HepG2 (cell line): ENCODE measurements around the gene GRK5. TPM values are rescaled to one million over a fixed set of nuclear protein-coding genes. Genes with fewer than 3 reads are reported as not detected.

Experiments
- ATAC-seq: fragments of 200-7000 bp; cut with Tn5 transposase; 3 replicates; pipeline ENCODE4 v1.9.1; 2020; ENCODE audit warnings: mild to moderate bottlenecking, moderate library complexity
- BruUV-seq: library from RNA; stranded (reverse); fragments of 400-500 nt; replicated peaks from 2 replicates; lab custom pipeline; 2021; lab: Mats Ljungman, UMichigan
- CTCF ChIA-PET: fragments of 300-600 bp; formaldehyde crosslinking; extraction: SDS; loops from one replicate; lab custom pipeline; 2021; ENCODE audit warnings: low total read pairs, inconsistent platforms, low intra/inter-chr PET ratio; lab: Yijun Ruan, JAX
- POLR2A ChIA-PET: fragments of 350-600 bp; sonication (Branson Sonifier 250); formaldehyde crosslinking; loops from one replicate; lab custom pipeline; 2020; ENCODE audit warnings: antibody characterized with exemption, inconsistent platforms; lab: Yijun Ruan, JAX
- DNase-seq: peaks from one replicate; pipeline ENCODE4 v3.0.0-alpha.2; 2015; ENCODE audit warnings: low spot score
- FAIRE-seq: peaks from 3 replicates; lab custom pipeline; 2011; peaks lifted over from hg19 to GRCh38; lab: Jason Lieb, UNC
- H2AFZ ChIP-seq: one replicate; pipeline ENCODE4 v1.6.1; 2011; ENCODE audit warnings: low read length, inconsistent platforms
- H3K27ac ChIP-seq: fragments of 300-600 bp; 3 replicates; pipeline ENCODE4 v1.8.0; 2011; ENCODE audit warnings: mixed run types, mild to moderate bottlenecking, mixed read lengths, low read length, inconsistent platforms; ENCODE audit not compliant: insufficient read depth; ENCODE audit errors: extremely low read length
- H3K27me3 ChIP-seq, 2 experiments: fragments of 200-600 bp in 1 of 2; 2 replicates in 1 of 2; 3 replicates in 1 of 2; pipeline versions ENCODE4 v1.6.0 to v1.8.0; 2011; ENCODE audit warnings: low read length in 2 of 2, mild to moderate bottlenecking in 2 of 2, moderate library complexity in 2 of 2, inconsistent platforms in 1 of 2; ENCODE audit not compliant: insufficient read depth in 2 of 2, control insufficient read depth in 1 of 2
- H3K36me3 ChIP-seq, 2 experiments: fragments of 200-600 bp in 1 of 2; replicated peaks in 1 of 2; 2 replicates in 1 of 2; 3 replicates in 1 of 2; pipeline versions ENCODE4 v1.5.1 to v1.8.0; 2011; ENCODE audit warnings: low read length in 2 of 2, inconsistent platforms in 1 of 2; ENCODE audit not compliant: insufficient read depth in 2 of 2, control insufficient read depth in 1 of 2
- H3K4me1 ChIP-seq: 2 replicates; pipeline ENCODE4 v1.5.1; 2012; ENCODE audit warnings: low read length, inconsistent platforms; ENCODE audit not compliant: insufficient read depth
- H3K4me2 ChIP-seq: 2 replicates; pipeline ENCODE4 v1.6.0; 2011; ENCODE audit warnings: low read depth, low read length, inconsistent platforms
- H3K4me3 ChIP-seq, 3 experiments: fragments of 200-600 bp in 1 of 3; sonication (generic), shearing (Covaris generic) in 1 of 3; replicated peaks in 1 of 3; 2 replicates each; pipeline ENCODE4 v1.5.1; 2011 to 2016; ENCODE audit warnings: low read length in 3 of 3, inconsistent platforms in 2 of 3, low read depth in 2 of 3, mild to moderate bottlenecking in 2 of 3, control low read depth in 1 of 3, mixed read lengths in 1 of 3; ENCODE audit not compliant: insufficient read depth in 1 of 3
- H3K79me2 ChIP-seq: one replicate; pipeline ENCODE4 v1.6.1; 2011; ENCODE audit warnings: low read length, inconsistent platforms; ENCODE audit not compliant: insufficient read depth
- H3K9ac ChIP-seq: 2 replicates; pipeline ENCODE4 v1.6.0; 2011; ENCODE audit warnings: mild to moderate bottlenecking, low read depth, low read length, inconsistent platforms; ENCODE audit not compliant: insufficient read depth
- H3K9me3 ChIP-seq: 2 replicates; pipeline ENCODE4 v1.5.1; 2012; ENCODE audit warnings: mild to moderate bottlenecking, low read length
- H4K20me1 ChIP-seq: 2 replicates; pipeline ENCODE4 v1.6.0; 2011; ENCODE audit warnings: inconsistent platforms, mild to moderate bottlenecking, low read length, moderate library complexity; ENCODE audit not compliant: insufficient read depth
- ASH2L ChIP-seq: fragments of 300-600, 200-600 bp; sonication (generic); IDR thresholded peaks from 2 replicates; pipeline ENCODE4 v1.7.0; 2017; ENCODE audit warnings: low read depth, mild to moderate bottlenecking, moderate library complexity, mixed read lengths, low read length; ENCODE audit not compliant: insufficient read length
- TFDP1 ChIP-seq: IDR thresholded peaks from 2 replicates; pipeline ENCODE4 v1.6.1; 2016; ENCODE audit warnings: missing compliant biosample characterization, missing genetic modification reagents, borderline replicate concordance
- ZBTB20 ChIP-seq: sonication (generic); formaldehyde crosslinking; IDR thresholded peaks from 2 replicates; pipeline ENCODE4 v1.8.1; 2023; ENCODE audit warnings: missing genetic modification reagents, low read depth, mild to moderate bottlenecking, borderline replicate concordance
- ZSCAN20 ChIP-seq: sonication (generic); formaldehyde crosslinking; IDR thresholded peaks from 2 replicates; pipeline ENCODE4 v1.4.0; 2020; ENCODE audit warnings: missing genetic modification reagents, mild to moderate bottlenecking, borderline replicate concordance
- WGBS: methylation state at CpG from one replicate; pipeline ENCODE4 v1.1.6; 2017; ENCODE audit warnings: low lambda C conversion rate; 5-methylcytosine and 5-hydroxymethylcytosine counted together
- in situ Hi-C: cut with HindIII; loops from 2 replicates; pipeline ENCODE4 v1.10.0; 2017; ENCODE audit warnings: low pct_unique_long_range_greater_than_20kb; ENCODE audit not compliant: extremely low pct_ligation_motif_present
- intact Hi-C: fragments of 100-400 bp; cut with micrococcal nuclease; formaldehyde crosslinking; loops from one replicate; pipeline ENCODE4 v1.10.0; 2022; ENCODE audit not compliant: unreplicated experiment
- polyA plus RNA-seq, 8 experiments: library from polyadenylated mRNA; depleted of rRNA in 3 of 8; stranded (reverse) in 7 of 8; unstranded in 1 of 8; fragments of >200 nt; fragmentation: Illumina TruSeq in 4 of 8; extraction: Trizol in 4 of 8; gene quantifications; 2 replicates each; pipeline versions ENCODE4 v1.2.1 to v1.2.3, GENCODE V29; 2011 to 2016; ENCODE audit warnings: low read depth in 4 of 8, missing spikeins in 1 of 8, mixed read lengths in 1 of 8; ENCODE audit not compliant: insufficient read depth in 1 of 8
- total RNA-seq, 5 experiments: library from RNA; depleted of rRNA; stranded (reverse); fragments of >200 nt; fragmentation: Illumina TruSeq; extraction: Trizol; gene quantifications; 2 replicates each; pipeline ENCODE4 v1.2.3, GENCODE V29; 2016; ENCODE audit warnings: low read depth in 1 of 5

Gene GRK5
- total and polyA plus RNA-seq, 2 of the 13 experiments (the other 11 are each of a cell fraction or from before 2014, with no cell fraction given): 10.4 to 12.6 TPM

- no peak overlapping the region for H2AFZ ChIP-seq
- POLR2A ChIA-PET: interaction anchor here (0.8 to 5.2 kb wide), 3 partner anchors 9 to 61 kb away, joined by 3 to 46 read pairs (median 4); no protein-coding TSS in a partner anchor
- H3K4me1 ChIP-seq: peaks cover 82% of the 10 kb centered on the region
- H3K79me2 ChIP-seq: peaks cover 9% of the 10 kb centered on the region
- CTCF ChIA-PET: no interaction called here
- no peaks in the 10 kb centered on the region for H3K27me3 ChIP-seq
- TF ChIP-seq ZSCAN20 (CRISPR knock-in tag) (no peak), ZBTB20 (CRISPR knock-in tag) (no peak), TFDP1 (CRISPR knock-in tag) (no peak), ASH2L (no peak)
- H3K4me3 ChIP-seq: no peak overlapping the region
- DNase-seq (no peak), ATAC-seq (no peak), FAIRE-seq (no peak)
- H3K9me3 ChIP-seq: no peaks in the 10 kb centered on the region
- 95% methylated on average over 7 of the region's 7 CpGs for WGBS
- H3K4me2 ChIP-seq: no peak overlapping the region
- BruUV-seq: no TSS peak
- H4K20me1 ChIP-seq: no peaks in the 10 kb centered on the region
- no peaks in the 10 kb centered on the region for H3K36me3 ChIP-seq
- no peak overlapping the region for H3K9ac ChIP-seq
- peak overlapping the region; percentile 95 for H3K27ac ChIP-seq
- intact Hi-C loops (no loop called here), in situ Hi-C loops (no loop called here)
Observed at GRCh38 chr10:119314486-119314885, 107.1 kb downstream of the GRK5 start.
